Activated CD4-positive, alpha-beta T cell treated with anti-CD3 and anti-CD28 coated beads, Interleukin-2, amount 10 ng/mL, durations not matched to agents 7 days and 5 days (primary cell): ENCODE measurements around the gene TRIM33. TPM values are rescaled to one million over a fixed set of nuclear protein-coding genes. Genes with fewer than 3 reads are reported as not detected.

ENCODE experiments used
- CTCF ChIA-PET: fragments of 350-600 bp; sonication (Branson Sonifier 250); formaldehyde crosslinking; loops from one replicate; lab custom pipeline; 2021; ENCODE audit warnings: antibody characterized with exemption; lab: Charles Lee
- POLR2A ChIA-PET: fragments of 350-600 bp; sonication (Branson Sonifier 250); formaldehyde crosslinking; loops from one replicate; lab custom pipeline; 2021; ENCODE audit warnings: antibody characterized with exemption; lab: Charles Lee
- DNase-seq: peaks from one replicate; pipeline ENCODE4 v3.0.0-alpha.2; 2020
- H3K27ac Mint-ChIP-seq: one replicate; pipeline ENCODE4 v1.8.0; 2021; ENCODE audit warnings: mild to moderate bottlenecking, moderate library complexity, mixed read lengths
- H3K27me3 Mint-ChIP-seq: one replicate; pipeline ENCODE4 v1.8.0; 2021; ENCODE audit warnings: mixed read lengths
- H3K36me3 Mint-ChIP-seq: one replicate; pipeline ENCODE4 v1.8.0; 2021; ENCODE audit warnings: low read depth, mixed read lengths
- H3K4me1 Mint-ChIP-seq: one replicate; pipeline ENCODE4 v1.8.0; 2021; ENCODE audit warnings: mixed read lengths
- H3K4me3 Mint-ChIP-seq: one replicate; pipeline ENCODE4 v1.8.0; 2021; ENCODE audit warnings: mild to moderate bottlenecking, moderate library complexity, mixed read lengths
- H3K9me3 Mint-ChIP-seq: one replicate; pipeline ENCODE4 v1.8.0; 2021; ENCODE audit warnings: mixed read lengths
- total RNA-seq, 2 experiments: library from RNA; stranded (reverse); gene quantifications; one replicate each; pipeline ENCODE4 v1.2.3, GENCODE V29; 2021

Gene TRIM33
- total RNA-seq, 2 experiments from 2014 or later = 42.7 to 48.1 TPM

DNA sequence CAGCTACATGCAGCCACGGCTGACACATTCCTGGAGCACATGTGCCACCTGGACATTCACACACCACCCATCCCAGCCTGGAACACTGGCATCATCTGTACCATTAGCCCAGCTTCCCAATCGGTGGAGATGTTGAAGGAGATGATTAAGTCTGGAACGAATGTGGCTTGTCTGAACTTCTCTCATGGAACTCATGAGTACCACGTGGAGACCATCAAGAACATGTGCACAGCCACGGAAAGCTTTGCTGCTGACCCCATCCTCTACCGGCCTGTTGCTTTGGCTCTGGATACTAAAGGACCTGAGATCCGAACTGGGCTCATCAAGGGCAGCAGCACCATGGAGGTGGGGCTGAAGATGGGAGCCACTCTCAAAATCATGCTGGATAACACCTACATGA is 25.0 kb upstream of the TRIM33 start:
- no peak overlapping the region for H3K27ac Mint-ChIP-seq
- no peaks in the 10 kb centered on the region for H3K27me3 Mint-ChIP-seq
- ChIA-PET POLR2A (no interaction called here), CTCF (interaction anchor here (0.5 to 1.2 kb wide), 3 partner anchors 38 to 54 kb away, joined by 3 to 4 read pairs (median 3); no protein-coding TSS in a partner anchor)
- no peak for DNase-seq
- H3K4me1 Mint-ChIP-seq = no peaks in the 10 kb centered on the region
- no peaks in the 10 kb centered on the region for H3K36me3 Mint-ChIP-seq
- H3K9me3 Mint-ChIP-seq = no peaks in the 10 kb centered on the region
- no peak overlapping the region for H3K4me3 Mint-ChIP-seq

GRCh38 chr1:114535401-114535800 is 24.4 kb upstream of the TRIM33 start:
- H3K4me1 Mint-ChIP-seq = no peaks in the 10 kb centered on the region

DNA sequence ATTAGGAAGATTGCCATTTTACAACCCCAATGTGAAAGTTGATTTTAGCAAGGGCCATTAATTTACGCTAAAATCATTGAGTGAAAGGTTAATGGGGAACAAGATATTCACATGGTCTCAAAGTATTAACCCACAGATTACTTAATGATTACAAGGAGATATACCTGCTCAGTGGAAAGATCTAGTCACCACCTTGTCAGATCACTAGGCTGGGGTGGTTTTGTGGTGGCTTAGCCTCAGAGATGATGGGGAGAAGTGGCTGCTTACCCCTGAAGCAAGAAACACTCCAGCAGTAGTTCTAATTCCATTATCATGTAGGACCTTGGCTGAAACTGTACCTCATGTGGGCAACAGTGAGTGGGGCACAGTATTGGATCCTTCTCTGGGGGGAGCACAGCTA is 20.1 kb upstream of the TRIM33 start:
- no peaks in the 10 kb centered on the region for H3K36me3 Mint-ChIP-seq
- ChIA-PET POLR2A (no interaction called here), CTCF (no interaction called here)
- H3K27me3 Mint-ChIP-seq = no peaks in the 10 kb centered on the region
- no peak overlapping the region for H3K27ac Mint-ChIP-seq
- no peaks in the 10 kb centered on the region for H3K4me1 Mint-ChIP-seq
- no peaks in the 10 kb centered on the region for H3K9me3 Mint-ChIP-seq
- DNase-seq = no peak
- no peak overlapping the region for H3K4me3 Mint-ChIP-seq

More at GRCh38 chr1:114535401-114535800, 24.4 kb upstream of the TRIM33 start:
- ChIA-PET CTCF (interaction anchor here (0.6 to 1.2 kb wide), 3 partner anchors 19 to 53 kb away, joined by 3 to 4 read pairs (median 3); no protein-coding TSS in a partner anchor), POLR2A (interaction anchor here (0.6 kb wide), 1 partner anchor 1164 kb away, joined by 8 read pairs; no protein-coding TSS in a partner anchor)
- H3K27me3 Mint-ChIP-seq = no peaks in the 10 kb centered on the region
- no peak for DNase-seq
- no peaks in the 10 kb centered on the region for H3K9me3 Mint-ChIP-seq
- no peaks in the 10 kb centered on the region for H3K36me3 Mint-ChIP-seq
- H3K4me3 Mint-ChIP-seq = no peak overlapping the region
- H3K27ac Mint-ChIP-seq = no peak overlapping the region

- Mint-ChIP-seq H3K27ac (no peak overlapping the region), H3K9me3 (no peaks in the 10 kb centered on the region)
Measured at GRCh38 chr1:114530224-114530623, 19.2 kb upstream of the TRIM33 start.

DNA sequence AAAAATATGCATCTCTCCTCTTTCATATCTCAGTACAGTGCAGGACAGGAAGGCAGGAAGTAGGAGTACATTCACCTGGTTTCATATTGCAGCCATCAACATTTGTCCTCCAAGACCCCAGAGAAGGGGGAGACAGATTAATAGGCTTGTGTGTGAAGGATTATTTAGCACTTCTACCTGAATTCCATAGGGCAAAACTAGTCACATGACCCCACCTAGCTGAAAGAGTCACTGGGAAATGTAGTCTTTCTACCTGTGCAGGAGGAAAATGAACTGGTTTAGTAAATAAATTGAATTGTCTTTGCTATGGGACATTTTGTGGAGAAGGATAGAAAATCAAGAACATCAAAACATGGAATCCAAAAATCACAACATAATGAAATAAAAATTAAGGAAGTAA is 13.9 kb upstream of the TRIM33 start:
- Mint-ChIP-seq H3K27me3 (peaks cover 6% of the 10 kb centered on the region), H3K36me3 (no peaks in the 10 kb centered on the region), H3K27ac (no peak overlapping the region), H3K9me3 (no peaks in the 10 kb centered on the region), H3K4me1 (peaks cover 3% of the 10 kb centered on the region), H3K4me3 (no peak overlapping the region)
- CTCF ChIA-PET = interaction anchor here (1.0 to 1.6 kb wide), 3 partner anchors 13 to 156 kb away, joined by 3 to 4 read pairs (median 3); no protein-coding TSS in a partner anchor
- no peak for DNase-seq
- POLR2A ChIA-PET = no interaction called here

More at GRCh38 chr1:114530224-114530623, 19.2 kb upstream of the TRIM33 start:
- no peak overlapping the region for H3K4me3 Mint-ChIP-seq
- H3K27me3 Mint-ChIP-seq = no peaks in the 10 kb centered on the region
- H3K36me3 Mint-ChIP-seq = no peaks in the 10 kb centered on the region
- ChIA-PET CTCF (no interaction called here), POLR2A (no interaction called here)
- no peak for DNase-seq
- H3K4me1 Mint-ChIP-seq = no peaks in the 10 kb centered on the region

DNA sequence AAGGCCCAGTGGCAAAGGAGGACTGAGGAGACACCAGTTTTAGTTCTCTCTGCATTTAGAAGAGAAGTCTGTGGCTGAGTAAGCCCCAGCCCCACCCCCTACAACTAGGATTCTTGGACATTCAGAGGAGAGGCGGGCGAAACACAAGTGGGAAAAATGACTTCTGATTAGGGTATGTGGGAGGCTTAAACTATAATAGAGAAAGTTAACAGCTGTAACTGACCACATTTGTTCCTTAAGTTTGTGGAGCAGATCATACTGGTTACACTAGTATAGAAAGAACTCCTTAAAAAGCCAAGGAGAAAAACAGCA is 11.2 kb upstream of the TRIM33 start:
- Mint-ChIP-seq H3K27me3 (peaks cover 12% of the 10 kb centered on the region), H3K27ac (no peak overlapping the region), H3K4me3 (no peak overlapping the region), H3K36me3 (no peaks in the 10 kb centered on the region), H3K4me1 (peaks cover 3% of the 10 kb centered on the region), H3K9me3 (no peaks in the 10 kb centered on the region)
- POLR2A ChIA-PET = no interaction called here
- DNase-seq = no peak
- CTCF ChIA-PET = no interaction called here

DNA sequence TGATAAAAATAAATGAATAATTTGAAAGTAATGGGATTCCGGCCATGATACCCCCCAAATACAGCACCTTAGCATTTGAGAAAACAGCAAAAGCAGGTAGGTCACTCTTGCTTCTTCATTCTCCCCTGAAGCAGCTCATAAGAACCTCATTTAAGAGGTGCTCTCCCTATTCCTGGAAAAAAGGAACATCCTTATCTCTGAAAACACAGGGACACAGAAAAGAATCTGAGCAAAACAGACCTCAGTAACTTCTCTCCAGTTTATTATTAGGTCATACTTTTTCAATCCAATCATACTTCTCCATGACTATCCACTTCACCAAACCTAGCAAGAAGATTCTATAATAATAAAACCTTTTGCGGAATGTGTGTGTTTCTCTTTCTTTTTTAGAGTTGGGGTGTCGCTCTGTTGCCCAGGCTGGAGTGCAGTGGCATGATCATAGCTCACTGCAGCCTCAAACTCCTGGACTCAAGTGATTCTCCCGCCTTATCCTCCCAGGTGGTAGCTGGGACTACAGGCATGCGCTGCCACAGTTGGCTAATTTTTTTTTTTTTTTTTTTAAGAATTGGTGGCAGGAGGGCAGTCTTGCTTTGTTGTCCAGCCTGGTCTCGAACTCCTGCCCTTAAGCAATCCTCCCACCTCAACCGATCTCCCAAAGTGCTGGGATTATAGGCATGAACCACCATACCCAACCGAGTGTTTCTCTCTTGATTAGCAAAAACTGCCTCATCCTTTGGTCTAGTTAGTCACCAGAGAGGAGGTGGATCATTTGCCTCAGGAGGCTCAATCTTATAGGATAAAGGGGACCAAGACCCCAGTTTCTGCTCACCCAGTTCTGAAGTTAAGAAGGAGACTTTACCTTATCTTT is 10.6 kb upstream of the TRIM33 start:
- POLR2A ChIA-PET = no interaction called here

GRCh38 chr1:114517348-114517747 is 6.3 kb upstream of the TRIM33 start:
- no peak for DNase-seq
- no peak overlapping the region for H3K27ac Mint-ChIP-seq
- H3K36me3 Mint-ChIP-seq = peaks cover 2% of the 10 kb centered on the region
- H3K4me3 Mint-ChIP-seq = no peak overlapping the region
- peaks cover 7% of the 10 kb centered on the region for H3K4me1 Mint-ChIP-seq
- peaks cover 12% of the 10 kb centered on the region for H3K27me3 Mint-ChIP-seq
- ChIA-PET CTCF (interaction anchor here (0.7 kb wide), 1 partner anchor 116 kb away, joined by 3 read pairs; no protein-coding TSS in a partner anchor), POLR2A (no interaction called here)
- no peaks in the 10 kb centered on the region for H3K9me3 Mint-ChIP-seq

More for the DNA sequence above, 10.6 kb upstream of the TRIM33 start:
- CTCF ChIA-PET = interaction anchor here (0.5 to 0.6 kb wide), 2 partner anchors 10 to 65 kb away, joined by 3 read pairs; no protein-coding TSS in a partner anchor
- no peak overlapping the region for H3K27ac Mint-ChIP-seq
- no peaks in the 10 kb centered on the region for H3K9me3 Mint-ChIP-seq
- no peak overlapping the region for H3K4me3 Mint-ChIP-seq
- H3K4me1 Mint-ChIP-seq = peaks cover 3% of the 10 kb centered on the region
- peaks cover 12% of the 10 kb centered on the region for H3K27me3 Mint-ChIP-seq
- H3K36me3 Mint-ChIP-seq = no peaks in the 10 kb centered on the region
- DNase-seq = no peak

DNA sequence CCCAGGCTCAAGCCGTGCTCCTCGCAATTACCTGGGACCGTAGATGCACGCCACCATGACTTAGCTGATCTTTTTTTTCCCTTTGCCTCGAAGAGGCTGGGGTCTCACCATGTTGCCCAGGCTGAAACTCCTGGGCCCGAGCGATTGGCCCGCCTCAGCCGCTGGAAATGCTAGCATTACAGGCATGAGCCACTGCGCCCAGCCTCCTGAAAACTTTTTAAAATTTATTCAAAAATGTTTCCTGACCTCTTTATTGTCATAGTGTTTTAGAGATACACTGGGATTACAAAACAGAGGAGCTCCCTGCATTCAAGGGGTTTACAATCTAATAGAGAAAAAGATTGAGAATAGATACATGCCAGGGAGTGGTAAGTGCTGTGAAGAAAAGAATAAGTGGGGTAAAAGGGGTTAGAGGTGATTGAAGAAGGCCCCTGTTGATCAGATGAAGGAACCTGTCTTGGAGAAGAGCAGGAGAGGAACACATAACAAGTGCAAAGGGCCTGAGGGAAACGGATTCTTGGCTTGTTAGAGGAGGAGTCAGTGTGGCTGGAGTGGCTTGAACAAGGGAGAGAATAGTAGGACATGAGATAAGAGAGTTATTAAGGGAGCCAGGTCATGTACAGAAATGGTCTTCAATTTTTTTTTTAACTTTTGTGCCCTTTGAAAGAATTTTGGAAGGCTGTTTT is 1.7 kb upstream of the TRIM33 start:
- no peaks in the 10 kb centered on the region for H3K27me3 Mint-ChIP-seq
- ChIA-PET CTCF (no interaction called here), POLR2A (no interaction called here)
- H3K36me3 Mint-ChIP-seq = peaks cover 17% of the 10 kb centered on the region
- peak overlapping the region; percentile 97 for H3K4me3 Mint-ChIP-seq
- H3K9me3 Mint-ChIP-seq = no peaks in the 10 kb centered on the region
- DNase-seq = no peak
- peak overlapping the region; percentile 99 for H3K27ac Mint-ChIP-seq
- peaks cover 32% of the 10 kb centered on the region for H3K4me1 Mint-ChIP-seq

DNA sequence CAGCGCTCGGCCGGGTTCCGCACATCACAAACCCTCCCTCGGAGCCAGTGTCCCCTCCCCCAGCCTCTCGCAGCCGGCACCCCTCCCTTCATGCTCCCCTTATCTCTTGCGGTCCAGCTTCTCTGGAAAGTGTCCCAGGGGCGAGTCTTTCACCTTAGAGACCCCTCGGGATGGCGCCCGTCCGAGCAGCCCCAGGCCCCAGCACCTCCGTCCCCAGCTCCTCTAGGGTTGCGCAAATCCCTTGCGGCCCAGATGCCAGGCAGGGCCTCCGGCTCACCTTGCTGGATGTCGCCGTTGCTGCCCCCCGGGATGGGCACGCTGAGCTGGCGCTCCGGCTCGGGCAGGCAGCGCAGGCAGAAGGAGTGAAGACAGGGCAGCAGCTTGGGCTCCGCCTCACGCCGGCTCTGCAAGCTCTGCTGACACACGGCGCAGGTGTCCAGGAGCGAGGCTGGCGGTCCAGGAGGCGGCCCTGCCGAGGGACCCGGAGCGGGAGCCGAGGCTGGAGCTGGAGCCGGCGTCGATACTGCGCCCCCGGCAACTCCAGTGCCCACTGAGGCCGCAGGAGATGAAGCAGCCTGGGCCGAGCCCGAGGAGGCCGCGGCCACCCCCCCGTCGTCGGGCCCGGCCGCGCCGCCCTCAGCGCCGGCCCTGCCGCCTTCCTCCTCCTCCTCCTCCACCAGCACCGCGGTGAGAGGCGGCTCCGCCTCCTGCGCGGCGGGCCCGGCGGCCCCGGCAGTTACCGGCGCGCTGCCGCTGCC is 550 bp downstream of the TRIM33 start:
- H3K36me3 Mint-ChIP-seq = peaks cover 34% of the 10 kb centered on the region
- POLR2A ChIA-PET = interaction anchor here (0.7 kb wide), 2 partner anchors 12 to 561 kb away, joined by 3 to 7 read pairs; no protein-coding TSS in a partner anchor

DNA sequence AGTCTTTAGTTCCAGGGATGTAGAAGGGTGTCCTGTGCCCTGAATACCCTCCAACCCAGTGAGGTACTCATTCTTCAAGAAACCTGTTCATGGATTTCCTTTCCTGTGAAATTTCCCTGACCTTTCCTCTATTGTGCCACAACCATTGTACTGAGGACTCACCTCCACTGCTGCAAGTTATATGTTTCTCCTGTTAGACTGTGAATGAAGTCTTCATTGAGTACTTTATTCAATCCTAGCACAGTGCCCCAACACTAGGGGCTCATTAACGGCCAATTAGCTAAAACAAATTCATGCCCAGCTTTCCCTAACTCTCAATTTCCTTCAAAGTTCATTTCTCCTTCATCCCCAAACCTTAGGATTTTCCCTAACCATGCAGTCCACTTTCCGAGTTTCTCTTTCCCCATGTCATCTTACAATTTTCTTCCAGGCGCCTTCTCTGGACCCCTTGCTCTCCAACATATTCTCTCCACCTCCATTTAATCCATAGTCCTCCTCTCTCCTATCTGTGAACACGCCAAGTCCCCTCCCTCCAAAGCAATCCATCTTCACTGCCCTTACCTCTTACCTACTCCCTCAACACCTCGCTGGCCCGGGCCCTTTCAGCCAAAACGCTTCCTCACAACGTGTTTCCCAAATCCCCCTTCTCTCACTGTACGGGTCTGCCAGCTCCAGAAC is 1.3 kb downstream of the TRIM33 start:
- peaks cover 41% of the 10 kb centered on the region for H3K36me3 Mint-ChIP-seq
- ChIA-PET POLR2A (interaction anchor here (0.7 kb wide), 1 partner anchor 561 kb away, joined by 3 read pairs; no protein-coding TSS in a partner anchor), CTCF (interaction anchor here (0.9 to 2.3 kb wide), 4 partner anchors 9 to 167 kb away, joined by 3 to 6 read pairs (median 4); no protein-coding TSS in a partner anchor)
- H3K4me1 Mint-ChIP-seq = peaks cover 57% of the 10 kb centered on the region
- peak overlapping the region; percentile 81 for H3K27ac Mint-ChIP-seq
- DNase-seq = no peak
- H3K27me3 Mint-ChIP-seq = no peaks in the 10 kb centered on the region
- peak overlapping the region; percentile 86 for H3K4me3 Mint-ChIP-seq
- no peaks in the 10 kb centered on the region for H3K9me3 Mint-ChIP-seq

More for the DNA sequence above, 550 bp downstream of the TRIM33 start:
- peak overlapping the region; percentile 97 for H3K4me3 Mint-ChIP-seq
- H3K27ac Mint-ChIP-seq = peak overlapping the region; percentile 81
- no peaks in the 10 kb centered on the region for H3K9me3 Mint-ChIP-seq
- peak; percentile 45 for DNase-seq
- no peaks in the 10 kb centered on the region for H3K27me3 Mint-ChIP-seq
- H3K4me1 Mint-ChIP-seq = peaks cover 49% of the 10 kb centered on the region
- CTCF ChIA-PET = interaction anchor here (0.9 to 2.3 kb wide), 5 partner anchors 10 to 167 kb away, joined by 3 to 6 read pairs (median 3); no protein-coding TSS in a partner anchor
